Cardiac fibroblast (primary cell): ENCODE data around the gene DGKG.

Source experiments
- DNase-seq, 2 donors: peaks; one replicate each; pipeline versions ENCODE4 v3.0.0 to v3.0.0-alpha.2; 2010; ENCODE audit warnings: low read depth in 2 of 2
- H3K4me3 ChIP-seq, 2 donors: replicated peaks in 1 of 2; 1 replicate in 1 of 2; 2 replicates in 1 of 2; pipeline ENCODE4 v1.5.1; 2011; ENCODE audit warnings: low read depth in 2 of 2, low read length in 2 of 2, mild to moderate bottlenecking in 2 of 2, moderate library complexity in 1 of 2
- CTCF ChIP-seq: IDR thresholded peaks from one replicate; pipeline ENCODE4 v1.5.1; 2011; ENCODE audit warnings: low read depth, mild to moderate bottlenecking, low read length, inconsistent platforms

Gene DGKG

GRCh38 chr3:186180891-186181481 is 181.0 kb downstream of the DGKG start:
- no peak for TF ChIP-seq CTCF
- H3K4me3 ChIP-seq = no peak overlapping the region
- DNase-seq = no peak

GRCh38 chr3:186180151-186180550 is 181.9 kb downstream of the DGKG start:
- no peak for DNase-seq
- TF ChIP-seq CTCF = no peak
- H3K4me3 ChIP-seq = no peak overlapping the region

GRCh38 chr3:186178412-186178811 is 183.6 kb downstream of the DGKG start:
- no peak overlapping the region for H3K4me3 ChIP-seq
- TF ChIP-seq CTCF = no peak
- DNase-seq = no peak

GRCh38 chr3:186176373-186176990 is 185.6 kb downstream of the DGKG start:
- TF ChIP-seq CTCF = no peak
- DNase-seq = no peak

GRCh38 chr3:186173224-186173815 is 188.7 kb downstream of the DGKG start:
- no peak for DNase-seq
- no peak for TF ChIP-seq CTCF
- no peak overlapping the region for H3K4me3 ChIP-seq

More at GRCh38 chr3:186176373-186176990, 185.6 kb downstream of the DGKG start:
- H3K4me3 ChIP-seq = no peak overlapping the region

- TF ChIP-seq CTCF = no peak
- H3K4me3 ChIP-seq = no peak overlapping the region
- DNase-seq = no peak
These were observed 189.7 kb downstream of the DGKG start for GRCh38 chr3:186172353-186172752.

GRCh38 chr3:186171521-186171920 is 190.5 kb downstream of the DGKG start:
- TF ChIP-seq CTCF = no peak
- H3K4me3 ChIP-seq = no peak overlapping the region
- no peak for DNase-seq
